Stimulated activated CD8-positive, alpha-beta memory T cell treated with anti-CD3 and anti-CD28 coated beads, Interleukin-15, amount 100 ng/mL, for 1 hour (primary cell): ENCODE results near the gene SNX24.
"Not testable (repeated sequence)": the region's sequence is repeated elsewhere in the genome, so short reads cannot be mapped to it uniquely, and the experiment has no call there.

Experiments
- DNase-seq: peaks from one replicate; pipeline ENCODE4 v3.0.0-alpha.2; 2020; ENCODE audit warnings: low read depth

Gene SNX24

DNA sequence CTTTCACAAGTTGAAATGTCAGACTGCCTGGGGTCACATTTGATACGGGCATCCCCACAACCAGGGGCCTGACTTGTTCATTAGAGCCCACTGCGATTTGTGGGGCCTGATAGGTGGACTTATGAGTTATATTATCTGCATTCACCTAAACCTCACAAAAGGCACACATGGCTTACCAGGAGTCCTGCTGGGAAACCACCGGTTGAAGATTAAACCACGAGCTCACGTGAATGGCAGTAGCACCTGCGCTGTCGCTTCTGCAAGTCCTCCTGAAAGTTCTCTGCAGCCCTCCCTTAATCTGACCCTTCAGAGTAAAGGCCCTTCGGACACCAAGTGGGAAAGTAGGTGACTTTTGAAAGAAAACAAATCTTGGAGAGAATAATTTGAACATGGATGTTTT is 122.2 kb downstream of the SNX24 start:
- DNase-seq, result no peak

DNA sequence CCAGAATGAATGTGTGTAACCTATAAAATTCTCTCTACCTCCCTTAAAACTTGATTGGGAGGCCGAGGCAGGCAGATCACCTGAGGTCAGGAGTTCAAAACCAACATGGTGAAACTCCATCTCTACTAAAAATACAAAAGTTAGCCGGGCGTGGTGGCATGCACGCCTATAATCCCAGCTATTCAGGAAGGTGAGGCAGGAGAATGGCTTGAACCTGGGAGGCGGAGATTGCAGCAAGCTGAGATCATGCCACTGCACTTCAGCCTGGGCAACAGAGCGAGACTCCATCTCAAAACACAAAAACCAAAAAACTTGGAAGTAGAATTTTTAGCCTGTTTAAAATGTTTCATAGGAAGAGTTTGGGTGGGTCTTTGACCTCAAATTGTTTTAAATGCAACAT is 122.6 kb downstream of the SNX24 start:
- DNase-seq, result not testable (repeated sequence)

GRCh38 chr5:122971333-122971732 is 125.9 kb downstream of the SNX24 start:
- no peak for DNase-seq

- no peak for DNase-seq
Observed at GRCh38 chr5:122972877-122973276, 127.5 kb downstream of the SNX24 start.

- not testable (repeated sequence) for DNase-seq
Observed at GRCh38 chr5:122973759-122974158, 128.3 kb downstream of the SNX24 start.

DNA sequence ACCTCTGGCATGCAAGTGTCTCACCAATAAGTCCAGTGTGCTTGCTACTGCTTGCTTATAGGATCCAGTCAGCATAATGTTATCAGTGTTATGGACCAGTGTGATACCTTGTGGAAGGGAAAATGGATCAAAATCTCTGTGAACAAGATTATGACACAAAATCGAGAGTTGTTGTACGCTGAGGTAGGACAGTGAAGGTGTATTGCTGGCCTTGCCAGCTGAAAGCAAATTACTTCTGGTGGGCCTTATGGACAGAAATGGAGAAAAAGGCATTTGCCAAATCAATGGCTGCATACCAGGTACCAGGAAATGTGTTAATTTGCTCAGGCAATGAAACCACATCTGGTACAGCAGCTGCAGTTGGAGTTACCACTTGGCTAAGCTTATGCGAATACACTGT is 128.8 kb downstream of the SNX24 start:
- not testable (repeated sequence) for DNase-seq

DNA sequence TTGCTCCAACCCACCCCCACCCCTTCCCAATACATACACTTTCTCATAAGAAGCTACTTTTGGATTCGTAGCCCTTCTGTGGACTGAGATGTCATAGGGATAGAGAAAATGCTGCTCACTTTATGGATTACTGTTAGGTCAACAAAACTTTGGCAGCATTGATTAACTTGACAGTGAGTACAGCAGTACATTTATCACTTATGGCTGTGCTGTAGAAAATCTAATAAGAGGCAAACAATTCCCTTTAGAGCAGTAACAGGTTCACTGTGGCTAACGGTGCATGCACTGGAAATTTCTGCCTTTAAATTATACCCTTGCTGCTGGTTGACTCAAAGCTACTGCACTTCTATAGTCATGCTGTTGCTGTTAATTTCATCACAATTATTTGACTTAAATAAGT is 131.9 kb downstream of the SNX24 start:
- no peak for DNase-seq

DNA sequence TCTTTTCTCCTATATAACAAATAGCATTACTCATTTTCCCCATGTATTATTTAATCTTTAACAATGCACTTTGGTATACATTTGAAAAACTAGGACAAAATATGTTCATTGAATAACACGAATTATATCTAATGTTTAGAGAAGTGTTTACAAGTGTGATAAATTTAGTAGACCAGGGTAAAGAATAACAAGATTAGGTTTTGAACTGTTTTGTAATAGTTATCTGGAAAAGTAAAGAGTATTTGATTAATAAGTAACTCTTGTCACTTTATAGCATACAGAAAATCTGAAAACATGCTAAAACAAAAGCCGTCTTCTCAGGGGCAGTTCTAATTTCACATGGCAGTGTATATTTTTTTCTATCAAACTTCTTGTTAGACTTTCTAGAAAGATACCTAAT is 132.7 kb downstream of the SNX24 start:
- no peak for DNase-seq

GRCh38 chr5:122978644-122979297 is 133.4 kb downstream of the SNX24 start:
- DNase-seq, result no peak

GRCh38 chr5:122981846-122982245 is 136.4 kb downstream of the SNX24 start:
- no peak for DNase-seq

GRCh38 chr5:122982376-122982775 is 137.0 kb downstream of the SNX24 start:
- no peak for DNase-seq

DNA sequence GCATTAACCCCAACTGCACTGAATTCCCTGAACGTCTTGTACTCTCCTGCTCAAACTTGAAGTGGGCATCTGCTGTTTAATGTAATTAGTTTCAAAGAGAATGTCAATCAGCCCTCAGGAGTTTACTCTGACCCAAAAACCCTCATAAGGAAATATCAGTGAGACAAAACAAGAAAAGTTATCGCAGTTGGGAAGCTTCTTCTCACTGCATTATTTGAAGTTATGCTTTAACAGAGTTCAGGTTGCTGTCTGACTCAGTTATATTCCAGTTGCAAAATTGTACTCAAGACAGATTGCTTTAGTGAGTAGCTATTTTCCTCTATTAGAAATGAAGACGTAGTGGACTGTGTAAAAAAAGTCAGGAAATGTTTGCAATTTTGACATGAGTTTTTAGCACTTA is 139.0 kb downstream of the SNX24 start:
- DNase-seq, result no peak

GRCh38 chr5:122985006-122985700 is 139.7 kb downstream of the SNX24 start:
- DNase-seq, result no peak

GRCh38 chr5:122985954-122986721 is 140.7 kb downstream of the SNX24 start:
- DNase-seq, result no peak

DNA sequence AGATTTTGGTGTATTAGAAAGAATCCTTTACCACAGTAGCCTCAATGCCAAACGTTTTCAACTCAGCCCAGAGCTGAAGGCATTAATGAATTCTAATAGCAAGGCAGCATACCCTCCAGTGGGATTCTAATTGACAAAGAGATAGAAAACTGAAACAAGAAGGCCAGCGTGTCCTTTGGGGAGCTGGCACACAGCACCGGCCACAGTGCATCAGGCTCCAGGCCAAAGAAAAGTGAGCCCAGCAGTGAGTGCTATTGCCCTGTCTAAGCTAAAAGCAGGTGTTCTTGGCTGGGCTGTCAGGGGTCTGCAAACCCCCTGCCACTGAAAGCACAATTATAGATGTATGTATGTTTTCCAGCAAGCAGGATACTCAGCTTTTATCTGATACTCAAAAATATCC is 150.7 kb downstream of the SNX24 start:
- DNase-seq, result no peak

GRCh38 chr5:122997294-122997693 is 151.9 kb downstream of the SNX24 start:
- no peak for DNase-seq

- no peak for DNase-seq
Observed at GRCh38 chr5:122999947-123000563, 154.6 kb downstream of the SNX24 start.

GRCh38 chr5:123000731-123001130 is 155.3 kb downstream of the SNX24 start:
- no peak for DNase-seq

DNA sequence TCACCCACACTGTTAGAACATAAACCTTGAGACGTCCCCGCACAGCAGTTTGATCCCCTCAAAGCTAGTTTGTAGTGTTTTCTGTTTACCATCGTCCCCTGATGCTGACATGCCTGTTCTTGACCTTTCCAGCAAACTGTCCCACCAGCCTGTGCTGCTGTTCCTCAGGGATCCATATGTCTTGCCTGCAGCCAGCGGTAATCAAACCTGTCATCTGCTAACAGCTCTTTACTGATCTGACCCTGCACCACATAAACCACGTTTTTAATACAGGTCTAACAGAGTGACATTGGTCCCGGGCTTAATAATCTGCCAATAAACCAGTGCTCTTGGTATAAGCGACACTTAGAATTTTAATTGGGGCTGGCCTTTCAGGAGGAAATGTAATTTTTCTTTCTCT is 156.4 kb downstream of the SNX24 start:
- DNase-seq, result no peak

DNA sequence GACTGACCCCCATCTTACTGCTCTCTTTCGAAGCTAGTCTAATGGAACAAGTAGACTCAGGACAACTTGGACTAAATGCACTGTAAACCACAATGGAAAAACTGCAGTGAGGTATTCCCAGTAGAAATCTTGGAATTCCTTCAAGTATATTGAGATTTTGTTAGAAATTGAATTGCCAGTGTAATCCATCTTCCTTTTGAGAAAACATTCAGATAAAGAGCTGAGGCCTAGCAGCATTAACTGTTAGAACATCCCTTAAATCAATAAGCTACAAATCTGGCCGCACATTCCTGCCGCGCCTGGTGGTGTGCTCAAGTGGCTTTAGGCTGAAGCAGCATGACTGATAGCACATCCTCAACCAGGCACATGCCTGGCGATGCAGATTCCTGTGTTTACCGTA is 161.8 kb downstream of the SNX24 start:
- DNase-seq, result no peak

- no peak for DNase-seq
Observed at GRCh38 chr5:123007754-123008153, 162.3 kb downstream of the SNX24 start.

- DNase-seq, result no peak
Observed at GRCh38 chr5:123012321-123012720, 166.9 kb downstream of the SNX24 start.

DNA sequence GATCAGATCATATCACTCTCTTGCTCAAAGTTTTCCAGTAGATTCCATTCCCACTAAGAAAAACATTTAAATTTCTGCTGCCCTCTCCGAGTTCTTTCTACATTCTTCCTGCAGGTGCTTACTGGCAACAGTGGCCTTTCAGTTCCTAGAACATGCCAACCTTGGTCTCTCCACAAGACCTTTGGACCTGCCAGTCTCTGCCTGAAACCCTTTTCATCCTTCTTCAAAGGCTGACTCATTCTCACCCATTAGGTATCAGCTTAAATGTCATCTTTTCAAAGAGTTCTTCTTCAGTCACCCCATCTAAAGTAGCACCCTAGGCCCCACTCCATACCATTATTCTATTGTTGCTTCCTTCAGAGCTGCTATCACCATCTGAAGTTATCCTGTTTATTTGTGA is 169.3 kb downstream of the SNX24 start:
- no peak for DNase-seq
